ENCODE measurements around the gene RARS2. TPM values are rescaled to one million over a fixed set of nuclear protein-coding genes. Genes with fewer than 3 reads are reported as not detected.

Gene RARS2
- total RNA-seq, 4 donors from 2014 or later = 11.4 to 21.1 (median 13.4) TPM

GRCh38 chr6:87483929-87484328 is 105.9 kb downstream of the RARS2 start:
- TF ChIP-seq CTCF (IDR thresholded peaks at IDR 0.05 in 4 of 5, conservative IDR thresholded peaks at IDR 0.05 in 1 of 5) (peak in 1 of 5 experiments; percentile 38), POLR2A (IDR thresholded peaks at IDR 0.05) (no peak)
- no peak overlapping the region for H3K4me3 ChIP-seq
- DNase-seq (no peak), ATAC-seq (no peak)
- no peaks in the 10 kb centered on the region for H3K4me1 ChIP-seq
- no peak overlapping the region for H3K27ac ChIP-seq
- in situ Hi-C loops (cut with MboI; ENCODE audit: low sequenced_read_pairs in 4 of 4) = no loop called here
- H3K36me3 ChIP-seq = no peaks in the 10 kb centered on the region
- H3K27me3 ChIP-seq = no peaks in the 10 kb centered on the region
- intact Hi-C loops (cut with DNase I; ENCODE audit: low total_unique reads) = no loop called here
- H3K9me3 ChIP-seq = no peaks in the 10 kb centered on the region

DNA sequence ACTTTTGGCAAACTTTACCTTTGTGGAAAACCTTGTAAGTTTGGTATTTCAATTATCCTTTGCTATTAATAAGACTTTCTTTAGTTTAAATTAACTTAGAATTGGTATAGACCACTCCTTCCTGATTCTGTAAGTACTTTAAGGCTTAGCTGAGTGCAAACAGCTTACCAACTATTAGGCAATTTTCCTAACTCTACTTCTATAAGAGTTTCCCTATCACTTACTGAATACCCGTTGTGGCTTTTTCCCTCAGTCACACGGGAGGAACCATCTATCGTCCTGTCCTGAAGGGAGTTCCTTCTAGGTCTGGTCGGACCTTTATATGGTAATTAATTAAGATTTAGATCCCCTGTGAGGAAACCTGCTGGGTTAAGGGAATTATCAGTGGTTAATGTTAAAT is 107.4 kb downstream of the RARS2 start:
- Histone ChIP-seq H3K9me3 (no peaks in the 10 kb centered on the region), H3K27me3 (no peaks in the 10 kb centered on the region), H3K27ac (no peak overlapping the region), H3K4me3 (no peak overlapping the region), H3K36me3 (no peaks in the 10 kb centered on the region), H3K4me1 (no peaks in the 10 kb centered on the region)
- intact Hi-C loops (cut with DNase I; ENCODE audit: low total_unique reads) = no loop called here
- in situ Hi-C loops (cut with MboI; ENCODE audit: low sequenced_read_pairs in 4 of 4) = no loop called here
- DNase-seq (no peak), ATAC-seq (no peak)
- TF ChIP-seq POLR2A (IDR thresholded peaks at IDR 0.05) = no peak
- no peak for TF ChIP-seq CTCF (IDR thresholded peaks at IDR 0.05 in 4 of 5, conservative IDR thresholded peaks at IDR 0.05 in 1 of 5)

- TF ChIP-seq POLR2A (IDR thresholded peaks at IDR 0.05) (no peak), CTCF (IDR thresholded peaks at IDR 0.05 in 4 of 5, conservative IDR thresholded peaks at IDR 0.05 in 1 of 5) (no peak)
- Histone ChIP-seq H3K36me3 (no peaks in the 10 kb centered on the region), H3K9me3 (no peaks in the 10 kb centered on the region), H3K27ac (no peak overlapping the region), H3K4me3 (no peak overlapping the region), H3K27me3 (no peaks in the 10 kb centered on the region), H3K4me1 (no peaks in the 10 kb centered on the region)
- ATAC-seq = no peak
- DNase-seq = no peak
- intact Hi-C loops (cut with DNase I; ENCODE audit: low total_unique reads) (no loop called here), in situ Hi-C loops (cut with MboI; ENCODE audit: low sequenced_read_pairs in 4 of 4) (no loop called here)
These were observed 107.9 kb downstream of the RARS2 start for GRCh38 chr6:87481931-87482330.

- H3K4me1 ChIP-seq = peaks cover 7% of the 10 kb centered on the region in 2 donors
- no peaks in the 10 kb centered on the region for H3K9me3 ChIP-seq
- intact Hi-C loops (cut with DNase I; ENCODE audit: low total_unique reads) = loop anchor here (5.0 kb wide), 1 partner anchor 321 kb away; no protein-coding TSS in a partner anchor
- no peak for ATAC-seq
- no peak for DNase-seq
- H3K4me3 ChIP-seq = peak overlapping the region; percentile 74 to 100 (median 90)
- peak overlapping the region; percentile 89 to 98 (median 94) for H3K27ac ChIP-seq
- no peaks in the 10 kb centered on the region for H3K36me3 ChIP-seq
- H3K27me3 ChIP-seq = no peaks in the 10 kb centered on the region
- in situ Hi-C loops (cut with MboI; ENCODE audit: low sequenced_read_pairs in 4 of 4) = no loop called here
- no peak for TF ChIP-seq POLR2A (IDR thresholded peaks at IDR 0.05)
- no peak for TF ChIP-seq CTCF (IDR thresholded peaks at IDR 0.05 in 4 of 5, conservative IDR thresholded peaks at IDR 0.05 in 1 of 5)
These were observed 116.3 kb downstream of the RARS2 start for GRCh38 chr6:87473419-87473903.

Measured in gastrocnemius medialis (tissue), 4 donors.